HCT116 (cell line): ENCODE data around the gene SETD3.

Source experiments
- POLR2A ChIP-seq: IDR thresholded peaks from 2 replicates; pipeline ENCODE4 v1.7.0; 2011; ENCODE audit warnings: borderline replicate concordance; ENCODE audit not compliant: insufficient read depth, insufficient read length; ENCODE audit errors: extremely low read depth
- POLR2AphosphoS5 ChIP-seq: IDR thresholded peaks from 2 replicates; pipeline ENCODE4 v1.6.1; 2011; ENCODE audit warnings: mild to moderate bottlenecking, low read depth, low read length, moderate library complexity
- YY1 ChIP-seq: IDR thresholded peaks from 2 replicates; pipeline ENCODE4 v1.6.1; 2011; ENCODE audit warnings: low read length, low read depth, moderate library complexity, mild to moderate bottlenecking; ENCODE audit not compliant: insufficient replicate concordance; ENCODE audit errors: extremely low read depth

DNA sequence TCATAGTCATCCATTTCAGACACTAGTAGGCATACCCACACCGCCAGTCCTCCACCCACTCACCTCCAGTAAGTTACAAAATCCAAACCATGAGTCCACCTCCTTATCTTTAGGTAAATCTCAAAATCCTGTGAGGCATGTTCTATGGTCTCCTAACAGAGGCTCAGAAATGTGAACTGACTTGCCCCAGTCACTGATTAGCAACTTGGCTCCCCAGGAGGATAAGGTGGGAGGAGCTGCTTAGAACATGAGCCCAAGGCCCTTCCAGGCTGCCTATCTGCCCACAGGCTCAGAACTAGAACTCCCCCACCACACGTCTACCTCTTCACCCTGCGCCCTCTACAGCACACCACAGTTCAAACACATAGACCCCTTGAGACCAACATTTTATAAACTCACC lies 19.9 kb downstream of the SETD3 start:
- TF ChIP-seq POLR2A (no peak), YY1 (no peak), POLR2AphosphoS5 (no peak)
